Memory B cell (primary cell): ENCODE results near the gene SEC22C.

Source experiments
- ATAC-seq: fragments of 150-1000 bp; cut with Tn5 transposase; 2 replicates; pipeline ENCODE4 v1.10.0; 2021; ENCODE audit warnings: low read depth, mild to moderate bottlenecking, moderate library complexity
- DNase-seq, 2 donors: peaks; one replicate each; pipeline ENCODE4 v3.0.0; 2022; ENCODE audit warnings: low spot score in 2 of 2
- H3K27ac Mint-ChIP-seq: one replicate; pipeline ENCODE4 v1.8.0; 2022; ENCODE audit warnings: mild to moderate bottlenecking, moderate library complexity, mixed read lengths
- H3K27me3 Mint-ChIP-seq: one replicate; pipeline ENCODE4 v1.8.0; 2022; ENCODE audit warnings: mixed read lengths
- H3K36me3 Mint-ChIP-seq: one replicate; pipeline ENCODE4 v1.8.0; 2022; ENCODE audit warnings: mild to moderate bottlenecking, mixed read lengths
- H3K4me1 Mint-ChIP-seq: one replicate; pipeline ENCODE4 v1.8.0; 2022; ENCODE audit warnings: mixed read lengths
- H3K4me3 Mint-ChIP-seq: one replicate; pipeline ENCODE4 v1.8.0; 2022; ENCODE audit warnings: mild to moderate bottlenecking, moderate library complexity, mixed read lengths
- H3K9me3 Mint-ChIP-seq: one replicate; pipeline ENCODE4 v1.8.0; 2022; ENCODE audit warnings: mixed read lengths

SEC22C gene

DNA sequence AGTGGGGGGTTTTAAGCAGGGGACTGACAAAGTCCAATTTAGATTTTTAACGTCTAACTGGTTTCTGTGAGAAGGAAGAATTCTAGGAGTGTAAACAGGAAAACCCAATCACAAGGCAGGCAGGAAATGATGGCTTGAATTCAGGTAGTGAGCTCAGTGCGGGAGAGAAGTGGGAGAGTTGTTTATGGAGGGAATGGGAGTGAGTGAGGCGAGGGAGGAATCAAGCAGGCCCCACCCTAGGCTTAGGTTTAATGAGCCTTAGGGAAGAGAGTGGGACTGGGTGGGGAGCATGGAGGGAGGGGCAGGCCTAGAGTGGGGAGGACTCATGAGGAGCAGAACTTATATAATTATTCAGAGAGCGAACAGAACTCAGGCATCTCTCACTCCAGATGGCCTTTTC lies 61.4 kb downstream of the SEC22C start:
- no peak overlapping the region for H3K4me3 Mint-ChIP-seq
- H3K4me1 Mint-ChIP-seq = no peaks in the 10 kb centered on the region
- ATAC-seq (no peak), DNase-seq (no peak)
- no peaks in the 10 kb centered on the region for H3K27me3 Mint-ChIP-seq
- no peak overlapping the region for H3K27ac Mint-ChIP-seq
- H3K36me3 Mint-ChIP-seq = no peaks in the 10 kb centered on the region
- no peaks in the 10 kb centered on the region for H3K9me3 Mint-ChIP-seq

DNA sequence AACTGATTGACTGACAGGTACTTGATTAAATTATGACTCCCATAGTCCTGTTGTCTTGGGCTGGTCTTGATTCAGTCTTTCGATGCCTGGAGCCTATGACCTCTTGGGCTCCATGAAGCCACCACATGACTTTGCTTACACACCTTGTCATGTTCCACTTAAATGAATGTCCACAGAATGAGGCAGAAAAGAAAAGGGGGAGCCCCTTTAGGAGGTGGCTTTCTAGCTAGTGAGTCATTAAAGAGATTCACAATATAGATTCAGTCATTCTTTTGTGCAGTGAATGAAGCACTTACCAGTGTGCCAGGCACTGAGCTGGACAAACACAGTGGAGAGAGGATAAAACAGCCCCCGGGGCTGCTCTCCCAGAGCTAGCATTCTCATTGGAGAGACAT lies 62.2 kb downstream of the SEC22C start:
- no peaks in the 10 kb centered on the region for H3K9me3 Mint-ChIP-seq
- no peak overlapping the region for H3K4me3 Mint-ChIP-seq
- DNase-seq (no peak), ATAC-seq (no peak)
- H3K36me3 Mint-ChIP-seq = no peaks in the 10 kb centered on the region
- H3K27me3 Mint-ChIP-seq = no peaks in the 10 kb centered on the region
- H3K27ac Mint-ChIP-seq = no peak overlapping the region
- H3K4me1 Mint-ChIP-seq = no peaks in the 10 kb centered on the region

DNA sequence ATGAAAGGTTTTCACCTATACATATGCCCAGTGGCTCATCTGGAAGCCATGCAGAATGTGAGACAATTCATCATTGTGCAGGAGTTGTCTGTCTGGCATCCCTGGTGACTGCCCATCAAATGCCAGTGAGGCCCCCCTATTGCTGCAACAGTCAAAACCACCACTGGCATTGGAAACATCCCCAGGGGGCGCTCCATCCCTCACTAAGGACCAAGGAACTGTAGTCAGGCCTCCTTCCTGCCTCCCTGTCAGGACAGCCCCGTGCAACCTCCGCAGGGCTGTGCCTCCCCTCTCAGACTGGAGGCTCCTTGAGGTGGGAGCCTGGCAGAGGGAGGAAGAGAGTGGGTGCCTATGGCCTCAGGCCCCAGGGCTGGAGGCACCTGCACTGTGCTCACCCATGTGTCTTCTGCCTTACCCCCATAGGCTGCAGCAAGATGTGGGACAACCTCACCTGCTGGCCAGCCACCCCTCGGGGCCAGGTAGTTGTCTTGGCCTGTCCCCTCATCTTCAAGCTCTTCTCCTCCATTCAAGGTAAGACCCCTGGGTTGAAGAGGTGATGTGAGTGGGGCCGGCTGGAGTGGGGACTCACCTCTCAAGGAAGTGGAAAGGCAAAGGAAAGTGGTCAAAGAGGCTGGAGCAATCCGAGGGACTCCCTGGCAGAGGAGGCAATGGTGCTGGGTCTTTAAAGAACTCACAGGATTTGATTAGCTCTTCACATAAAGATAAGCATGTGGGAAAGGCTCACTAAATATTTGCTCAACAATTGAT lies 62.8 kb downstream of the SEC22C start:
- no peaks in the 10 kb centered on the region for H3K9me3 Mint-ChIP-seq

DNA sequence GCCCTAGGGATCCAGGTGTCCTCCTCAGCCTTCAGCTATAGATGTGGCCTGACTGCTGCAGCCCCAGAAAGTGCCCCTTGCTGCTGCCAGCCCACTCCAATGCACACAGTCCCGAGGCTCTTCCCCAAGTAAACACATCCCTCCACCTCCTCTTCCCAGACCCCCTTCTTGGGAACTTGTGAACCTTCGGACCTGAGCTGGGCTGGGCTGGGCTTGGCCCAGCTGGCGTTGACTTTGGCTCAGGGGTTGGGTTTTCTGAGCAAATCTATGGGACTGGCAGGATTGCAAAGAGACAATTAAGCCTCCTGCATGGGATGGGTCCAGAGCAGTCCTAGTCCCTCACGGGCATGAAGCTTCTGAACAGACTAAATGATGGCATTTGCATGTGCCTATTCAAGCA lies 64.7 kb downstream of the SEC22C start:
- Mint-ChIP-seq H3K36me3 (no peaks in the 10 kb centered on the region), H3K4me3 (no peak overlapping the region), H3K4me1 (no peaks in the 10 kb centered on the region), H3K27ac (no peak overlapping the region), H3K9me3 (no peaks in the 10 kb centered on the region), H3K27me3 (no peaks in the 10 kb centered on the region)
- DNase-seq = no peak
- no peak for ATAC-seq

More for the DNA sequence above, 62.8 kb downstream of the SEC22C start:
- ATAC-seq (no peak), DNase-seq (no peak)
- no peak overlapping the region for H3K27ac Mint-ChIP-seq
- no peaks in the 10 kb centered on the region for H3K27me3 Mint-ChIP-seq
- H3K4me3 Mint-ChIP-seq = no peak overlapping the region
- no peaks in the 10 kb centered on the region for H3K4me1 Mint-ChIP-seq
- no peaks in the 10 kb centered on the region for H3K36me3 Mint-ChIP-seq

DNA sequence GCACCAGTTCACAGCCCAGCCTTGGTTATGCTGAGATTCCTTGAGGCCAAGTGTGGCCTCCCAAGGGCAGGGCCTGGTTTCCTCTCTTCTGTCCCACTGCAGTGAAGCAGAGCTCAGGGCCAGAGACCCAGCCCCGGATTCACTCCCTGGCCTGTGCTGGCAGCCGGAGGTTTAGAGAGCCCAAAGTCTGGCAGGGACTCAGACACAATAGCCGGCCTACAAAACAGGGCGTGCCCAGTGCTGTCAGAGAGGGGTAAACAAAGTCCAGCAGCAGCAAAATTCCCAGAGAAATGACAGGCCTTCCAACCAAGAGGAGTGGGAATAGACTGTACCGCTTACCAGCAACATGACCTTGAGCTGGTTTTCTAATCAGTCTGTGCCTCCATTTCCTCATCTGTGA lies 65.3 kb downstream of the SEC22C start:
- Mint-ChIP-seq H3K36me3 (no peaks in the 10 kb centered on the region), H3K27ac (no peak overlapping the region), H3K9me3 (no peaks in the 10 kb centered on the region), H3K4me1 (peaks cover 7% of the 10 kb centered on the region), H3K27me3 (no peaks in the 10 kb centered on the region), H3K4me3 (no peak overlapping the region)
- DNase-seq (no peak), ATAC-seq (no peak)

DNA sequence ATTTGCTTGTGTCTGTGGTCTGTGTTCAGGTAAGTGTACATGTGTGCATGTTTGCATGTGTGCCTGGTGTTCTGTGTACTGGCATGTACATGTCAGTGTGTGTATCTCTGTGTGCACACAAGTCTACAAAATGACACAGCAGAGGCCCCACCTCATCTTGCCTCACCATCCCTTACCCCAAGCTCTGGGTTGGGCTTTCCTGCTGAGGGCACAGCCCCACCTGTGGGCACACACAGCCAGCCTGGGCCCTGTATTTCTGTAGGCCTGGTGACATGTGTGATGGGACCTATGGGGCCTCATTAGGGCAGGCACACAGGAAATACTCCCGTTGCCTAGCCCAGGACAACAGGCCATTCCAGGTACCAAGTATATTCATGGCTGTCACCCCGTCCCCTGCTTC lies 65.8 kb downstream of the SEC22C start:
- Mint-ChIP-seq H3K27me3 (no peaks in the 10 kb centered on the region), H3K36me3 (no peaks in the 10 kb centered on the region), H3K4me1 (peaks cover 10% of the 10 kb centered on the region), H3K9me3 (no peaks in the 10 kb centered on the region), H3K27ac (no peak overlapping the region), H3K4me3 (no peak overlapping the region)
- DNase-seq = no peak
- no peak for ATAC-seq

DNA sequence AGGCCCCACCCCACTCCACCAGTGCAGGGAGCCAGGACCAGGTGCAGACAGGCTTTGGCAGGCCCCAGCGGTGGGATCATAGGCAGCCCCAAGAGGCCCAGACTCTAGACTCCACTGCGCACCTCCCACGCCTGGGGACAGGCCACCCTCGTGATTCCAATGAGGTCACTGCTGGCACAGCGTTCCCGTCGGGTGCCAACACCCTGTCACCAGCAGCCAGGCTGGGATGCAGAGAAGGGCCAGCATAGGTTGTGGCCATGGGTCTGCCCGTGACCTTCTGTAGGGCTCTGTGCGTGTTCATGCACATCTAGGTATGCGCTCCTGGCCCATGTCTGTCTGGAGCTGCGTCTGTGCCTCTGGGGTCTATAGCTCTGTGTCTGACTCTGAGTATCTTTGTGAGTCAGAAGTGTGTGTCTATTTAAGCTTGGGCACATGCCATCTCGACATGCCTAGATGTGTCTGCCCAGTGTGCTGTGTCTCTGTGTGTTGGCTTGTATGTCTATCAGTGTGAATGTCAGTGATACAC lies 66.3 kb downstream of the SEC22C start:
- Mint-ChIP-seq H3K27me3 (peaks cover 1% of the 10 kb centered on the region), H3K4me3 (no peak overlapping the region), H3K4me1 (peaks cover 10% of the 10 kb centered on the region), H3K27ac (no peak overlapping the region), H3K36me3 (no peaks in the 10 kb centered on the region), H3K9me3 (no peaks in the 10 kb centered on the region)
- ATAC-seq (no peak), DNase-seq (no peak)

DNA sequence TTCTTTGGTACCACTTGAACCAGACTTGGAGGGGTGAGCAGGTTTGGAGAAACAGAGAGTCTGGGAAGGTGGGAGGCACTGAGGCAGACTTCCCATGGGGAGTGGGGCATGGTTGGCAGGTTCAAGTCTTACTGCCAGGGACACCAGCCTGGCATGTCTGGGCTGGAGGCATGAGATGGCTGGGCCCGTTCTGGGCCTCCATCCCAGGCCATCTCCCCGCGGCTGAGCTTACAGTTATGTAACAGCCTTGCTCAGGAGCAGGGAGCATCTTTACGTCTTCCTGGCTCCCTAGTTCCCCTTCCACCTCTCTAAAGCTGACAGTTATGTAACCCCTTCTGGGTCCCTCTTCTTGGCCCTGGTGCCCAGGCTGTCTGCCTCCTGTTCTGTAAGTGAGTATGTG lies 66.9 kb downstream of the SEC22C start:
- H3K36me3 Mint-ChIP-seq = peaks cover 3% of the 10 kb centered on the region
- no peak overlapping the region for H3K4me3 Mint-ChIP-seq
- H3K27me3 Mint-ChIP-seq = peaks cover 5% of the 10 kb centered on the region
- ATAC-seq (no peak), DNase-seq (no peak)
- no peaks in the 10 kb centered on the region for H3K9me3 Mint-ChIP-seq
- peaks cover 10% of the 10 kb centered on the region for H3K4me1 Mint-ChIP-seq
- H3K27ac Mint-ChIP-seq = no peak overlapping the region

DNA sequence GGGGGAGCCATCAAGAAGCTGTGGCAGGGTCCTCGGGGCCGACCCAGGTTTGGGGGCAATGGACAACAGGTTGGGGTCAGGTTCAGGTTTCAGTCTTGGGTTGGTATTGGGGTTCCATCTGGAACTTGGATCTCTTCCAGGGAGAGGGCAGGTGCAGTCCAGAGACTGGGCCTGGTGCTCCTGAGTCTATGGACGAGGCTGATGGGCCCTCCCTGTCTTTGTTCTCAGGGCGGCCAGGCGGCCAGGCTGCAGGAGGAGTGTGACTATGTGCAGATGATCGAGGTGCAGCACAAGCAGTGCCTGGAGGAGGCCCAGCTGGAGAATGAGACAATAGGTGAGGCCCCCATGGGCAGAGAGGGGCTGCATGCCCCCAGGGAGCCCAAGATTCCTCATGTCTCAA lies 68.2 kb downstream of the SEC22C start:
- no peak for DNase-seq
- Mint-ChIP-seq H3K27ac (no peak overlapping the region), H3K4me3 (no peak overlapping the region), H3K9me3 (no peaks in the 10 kb centered on the region), H3K36me3 (peaks cover 3% of the 10 kb centered on the region), H3K27me3 (peaks cover 7% of the 10 kb centered on the region), H3K4me1 (peaks cover 10% of the 10 kb centered on the region)
- ATAC-seq = no peak

DNA sequence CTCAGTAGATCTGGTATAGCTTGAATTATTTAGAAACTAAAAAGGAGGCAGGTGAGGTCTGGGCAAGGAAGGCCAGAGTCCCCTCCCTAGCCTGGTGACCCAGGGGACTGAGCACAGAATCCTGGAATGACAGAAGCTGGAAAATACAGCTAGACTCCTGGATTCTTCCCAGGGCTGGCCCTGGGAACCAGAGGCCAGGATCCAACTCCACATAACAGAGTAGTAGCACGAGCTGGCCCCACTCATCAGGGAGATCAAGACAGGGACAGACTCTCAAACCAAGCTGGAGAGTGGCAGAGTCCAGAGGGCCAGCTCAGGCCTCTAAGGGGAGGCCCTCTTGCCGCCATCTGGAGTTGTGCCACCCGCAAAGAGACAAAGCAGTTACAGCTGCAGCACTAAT lies 68.6 kb downstream of the SEC22C start:
- no peak overlapping the region for H3K27ac Mint-ChIP-seq
- peaks cover 10% of the 10 kb centered on the region for H3K4me1 Mint-ChIP-seq

DNA sequence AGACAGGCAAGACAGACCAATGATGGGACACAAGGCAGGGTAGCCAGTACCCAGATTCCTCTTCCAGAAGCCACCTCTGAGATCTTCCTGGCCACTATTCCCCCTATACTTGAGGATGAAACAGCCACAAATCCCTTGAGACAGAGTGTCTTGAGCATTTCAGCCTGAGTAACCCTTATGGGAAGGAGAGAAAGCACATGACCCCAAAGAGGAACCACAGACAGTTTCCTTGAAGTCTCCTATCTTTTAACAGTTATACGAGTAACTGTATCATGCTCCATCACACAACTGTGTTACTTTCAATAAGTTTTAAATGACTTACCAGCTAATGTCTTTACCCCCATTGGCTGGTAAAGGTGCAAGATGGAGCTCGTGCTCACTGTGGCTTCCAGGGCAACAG lies 70.0 kb downstream of the SEC22C start:
- Mint-ChIP-seq H3K4me1 (peaks cover 14% of the 10 kb centered on the region), H3K27me3 (peaks cover 7% of the 10 kb centered on the region), H3K9me3 (no peaks in the 10 kb centered on the region), H3K4me3 (no peak overlapping the region), H3K27ac (no peak overlapping the region), H3K36me3 (peaks cover 3% of the 10 kb centered on the region)
- ATAC-seq = no peak
- no peak for DNase-seq

More for the DNA sequence above, 68.6 kb downstream of the SEC22C start:
- peaks cover 7% of the 10 kb centered on the region for H3K27me3 Mint-ChIP-seq
- H3K4me3 Mint-ChIP-seq = no peak overlapping the region
- peaks cover 3% of the 10 kb centered on the region for H3K36me3 Mint-ChIP-seq
- DNase-seq (no peak), ATAC-seq (no peak)
- no peaks in the 10 kb centered on the region for H3K9me3 Mint-ChIP-seq

DNA sequence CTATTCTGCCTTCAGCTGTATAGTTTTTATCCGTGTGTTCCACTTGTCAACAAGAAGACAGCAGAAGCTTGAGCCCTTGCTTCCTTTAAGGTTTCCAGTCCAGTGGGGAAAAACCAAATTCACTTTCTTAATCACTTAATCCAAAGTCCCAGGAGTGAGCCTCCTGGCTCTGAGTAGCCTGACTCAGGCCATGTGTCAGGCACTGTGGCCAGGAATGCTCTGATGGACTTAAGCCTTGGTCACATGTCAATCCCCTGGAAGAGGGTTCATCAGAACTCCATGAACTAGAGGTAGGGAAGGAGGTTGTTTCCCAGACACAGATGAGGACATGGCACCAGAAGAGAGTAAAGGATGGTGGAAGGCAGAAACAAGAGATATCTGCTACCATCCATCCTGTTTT lies 70.6 kb downstream of the SEC22C start:
- Mint-ChIP-seq H3K27me3 (peaks cover 7% of the 10 kb centered on the region), H3K9me3 (no peaks in the 10 kb centered on the region), H3K4me1 (peaks cover 14% of the 10 kb centered on the region), H3K4me3 (no peak overlapping the region), H3K27ac (no peak overlapping the region), H3K36me3 (peaks cover 3% of the 10 kb centered on the region)
- ATAC-seq (no peak), DNase-seq (no peak)

DNA sequence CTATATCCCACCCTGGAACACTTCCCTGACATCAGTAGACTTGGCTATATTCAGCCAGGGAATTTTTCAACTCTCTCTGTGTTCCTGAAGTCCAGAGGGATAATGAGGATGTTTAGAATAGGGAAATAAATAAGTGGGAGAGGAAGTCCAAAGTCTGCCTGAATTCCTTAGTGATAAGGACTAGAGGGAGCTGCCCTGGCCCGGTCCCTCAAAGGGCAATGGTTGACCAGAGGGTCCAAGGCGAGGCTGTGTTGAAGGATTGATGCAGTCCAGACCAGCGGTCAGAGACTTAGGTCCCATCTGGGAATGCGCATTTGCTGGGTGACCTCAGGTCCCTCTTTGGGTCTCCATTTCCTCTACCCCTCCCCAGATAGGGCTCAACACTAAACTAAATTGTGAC lies 71.4 kb downstream of the SEC22C start:
- Mint-ChIP-seq H3K4me3 (no peak overlapping the region), H3K4me1 (peaks cover 14% of the 10 kb centered on the region), H3K27me3 (peaks cover 7% of the 10 kb centered on the region), H3K9me3 (no peaks in the 10 kb centered on the region), H3K36me3 (peaks cover 3% of the 10 kb centered on the region), H3K27ac (no peak overlapping the region)
- no peak for DNase-seq
- ATAC-seq = no peak

DNA sequence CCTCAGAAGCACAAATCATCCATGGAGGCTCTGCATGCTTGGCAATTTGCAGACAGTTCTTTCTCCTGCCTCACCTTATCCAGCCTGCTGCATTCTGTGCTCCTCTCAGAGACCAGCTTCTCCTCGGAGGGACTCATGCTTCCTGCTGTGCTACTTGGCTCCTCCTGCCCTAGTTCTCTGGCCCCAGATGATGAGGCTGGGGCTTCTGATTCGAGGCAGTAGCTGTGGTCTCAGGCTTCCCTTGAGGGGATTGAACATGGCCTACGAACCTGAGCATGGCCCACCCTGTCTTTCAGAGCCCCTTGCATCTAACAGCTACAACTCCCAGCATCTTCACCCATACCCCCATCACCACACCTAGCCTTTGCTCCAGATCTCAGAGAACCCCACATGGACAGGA lies 72.7 kb downstream of the SEC22C start:
- Mint-ChIP-seq H3K4me1 (peaks cover 14% of the 10 kb centered on the region), H3K4me3 (no peak overlapping the region), H3K36me3 (peaks cover 3% of the 10 kb centered on the region), H3K27me3 (peaks cover 7% of the 10 kb centered on the region), H3K9me3 (no peaks in the 10 kb centered on the region), H3K27ac (no peak overlapping the region)
- no peak for DNase-seq
- no peak for ATAC-seq

DNA sequence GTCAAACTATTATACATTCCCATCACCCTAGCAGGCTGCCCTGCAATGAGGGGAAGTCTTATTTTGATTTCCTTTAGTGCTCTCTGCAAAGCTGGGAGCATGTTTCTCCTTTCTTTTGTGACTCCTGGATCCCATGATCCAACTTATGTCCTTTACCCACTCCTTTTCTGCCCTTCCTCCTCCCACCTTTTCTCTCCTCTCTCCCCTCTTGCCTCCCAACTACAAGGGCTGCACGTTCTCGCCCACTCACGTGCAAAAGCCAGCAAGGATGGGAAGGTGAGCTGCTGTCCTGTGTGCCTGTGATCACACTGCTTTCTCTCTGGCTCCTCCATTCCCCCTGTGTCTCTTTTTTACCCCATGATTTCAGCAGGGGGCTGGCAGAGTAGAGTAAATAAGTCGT lies 73.2 kb downstream of the SEC22C start:
- no peaks in the 10 kb centered on the region for H3K9me3 Mint-ChIP-seq
- H3K27ac Mint-ChIP-seq = no peak overlapping the region
- H3K27me3 Mint-ChIP-seq = peaks cover 7% of the 10 kb centered on the region
- ATAC-seq = no peak
- H3K4me1 Mint-ChIP-seq = peaks cover 14% of the 10 kb centered on the region
- no peak overlapping the region for H3K4me3 Mint-ChIP-seq
- no peak for DNase-seq
- peaks cover 3% of the 10 kb centered on the region for H3K36me3 Mint-ChIP-seq
